ENCODE results near the gene EMX2. TPM values are rescaled to one million over a fixed set of nuclear protein-coding genes. Genes with fewer than 3 reads are reported as not detected.
"Not testable (repeated sequence)": the region's sequence is repeated elsewhere in the genome, so short reads cannot be mapped to it uniquely, and the experiment has no call there.

The EMX2 gene
- total RNA-seq, 2 donors from 2014 or later = 0.47 to 0.67 TPM

DNA sequence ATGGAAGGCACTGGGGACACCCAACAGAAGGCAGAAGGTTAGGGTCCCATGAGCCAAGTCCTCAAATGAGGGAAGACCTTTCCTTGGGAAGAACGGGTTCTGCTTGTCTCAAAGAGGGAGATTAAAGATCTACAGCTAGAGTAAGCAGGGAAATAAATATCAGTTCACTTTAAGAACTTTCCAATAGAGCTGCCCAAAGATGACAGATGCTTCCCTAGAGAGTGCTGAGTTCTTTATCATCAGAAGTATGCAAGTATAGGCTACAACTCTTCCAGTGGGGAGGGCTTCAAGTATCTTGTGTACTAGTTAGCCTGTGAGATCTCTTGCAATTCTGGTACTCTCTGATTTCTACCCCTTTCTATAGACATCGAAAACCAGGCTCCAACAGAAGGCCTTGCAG, 39.4 kb downstream of the EMX2 start:
- DNase-seq (ENCODE audit: low spot score) = no peak
- no peaks in the 10 kb centered on the region for H3K27me3 ChIP-seq
- H3K27ac ChIP-seq = no peak overlapping the region
- no peaks in the 10 kb centered on the region for H3K4me1 ChIP-seq
- H3K36me3 ChIP-seq = no peaks in the 10 kb centered on the region
- H3K9me3 ChIP-seq = no peaks in the 10 kb centered on the region
- no peak overlapping the region for H3K4me3 ChIP-seq
- TF ChIP-seq, protein P1, sequence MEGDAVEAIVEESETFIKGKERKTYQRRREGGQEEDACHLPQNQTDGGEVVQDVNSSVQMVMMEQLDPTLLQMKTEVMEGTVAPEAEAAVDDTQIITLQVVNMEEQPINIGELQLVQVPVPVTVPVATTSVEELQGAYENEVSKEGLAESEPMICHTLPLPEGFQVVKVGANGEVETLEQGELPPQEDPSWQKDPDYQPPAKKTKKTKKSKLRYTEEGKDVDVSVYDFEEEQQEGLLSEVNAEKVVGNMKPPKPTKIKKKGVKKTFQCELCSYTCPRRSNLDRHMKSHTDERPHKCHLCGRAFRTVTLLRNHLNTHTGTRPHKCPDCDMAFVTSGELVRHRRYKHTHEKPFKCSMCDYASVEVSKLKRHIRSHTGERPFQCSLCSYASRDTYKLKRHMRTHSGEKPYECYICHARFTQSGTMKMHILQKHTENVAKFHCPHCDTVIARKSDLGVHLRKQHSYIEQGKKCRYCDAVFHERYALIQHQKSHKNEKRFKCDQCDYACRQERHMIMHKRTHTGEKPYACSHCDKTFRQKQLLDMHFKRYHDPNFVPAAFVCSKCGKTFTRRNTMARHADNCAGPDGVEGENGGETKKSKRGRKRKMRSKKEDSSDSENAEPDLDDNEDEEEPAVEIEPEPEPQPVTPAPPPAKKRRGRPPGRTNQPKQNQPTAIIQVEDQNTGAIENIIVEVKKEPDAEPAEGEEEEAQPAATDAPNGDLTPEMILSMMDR (IDR thresholded peaks at IDR 0.05) = no peak

DNA sequence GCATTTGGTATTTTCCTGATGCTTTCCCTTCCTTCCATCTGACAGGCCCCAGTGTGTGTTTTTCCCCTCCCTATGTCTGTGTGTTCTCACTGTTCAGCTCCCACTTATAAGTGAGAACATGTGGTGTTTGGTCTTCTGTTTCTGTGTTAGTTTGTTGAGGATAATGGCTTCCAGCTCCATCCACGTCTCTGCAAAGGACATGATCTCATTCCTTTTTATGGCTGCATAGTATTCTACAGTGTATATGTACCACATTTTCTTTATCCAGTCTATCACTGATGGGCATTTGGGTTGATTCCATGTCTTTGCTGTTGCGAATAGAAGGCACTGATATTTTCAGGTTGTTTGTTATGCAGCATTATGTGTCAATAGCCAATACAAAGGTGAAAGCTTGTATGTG, 42.3 kb downstream of the EMX2 start:
- not testable (repeated sequence) for DNase-seq (ENCODE audit: low spot score); H3K9me3 ChIP-seq; H3K36me3 ChIP-seq; H3K27ac ChIP-seq; H3K4me3 ChIP-seq; H3K27me3 ChIP-seq; H3K4me1 ChIP-seq

DNA sequence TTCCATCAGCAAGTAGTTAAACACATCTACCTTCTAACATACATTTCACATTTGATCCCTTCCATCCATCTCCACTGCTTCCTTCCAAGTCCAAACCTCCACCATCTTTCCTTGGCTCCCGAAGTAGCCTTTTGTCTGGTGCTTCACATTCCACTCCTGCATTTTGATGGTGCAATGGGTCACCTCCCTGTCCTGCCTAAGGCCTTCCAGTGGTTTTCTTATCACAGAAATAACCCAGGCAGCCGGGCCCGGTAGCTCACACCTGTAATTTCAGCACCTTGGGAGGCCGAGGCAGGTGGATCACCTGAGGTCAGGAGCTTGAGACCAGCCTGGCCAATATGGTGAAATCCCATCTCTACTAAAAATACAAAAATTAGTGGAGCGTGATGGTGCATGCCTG, 44.5 kb downstream of the EMX2 start:
- no peaks in the 10 kb centered on the region for H3K36me3 ChIP-seq
- H3K4me1 ChIP-seq = no peaks in the 10 kb centered on the region
- no peak for DNase-seq (ENCODE audit: low spot score)
- H3K9me3 ChIP-seq = no peaks in the 10 kb centered on the region
- H3K27me3 ChIP-seq = no peaks in the 10 kb centered on the region
- TF ChIP-seq, protein P1 (IDR thresholded peaks at IDR 0.05) = no peak
- H3K4me3 ChIP-seq = no peak overlapping the region
- no peak overlapping the region for H3K27ac ChIP-seq

DNA sequence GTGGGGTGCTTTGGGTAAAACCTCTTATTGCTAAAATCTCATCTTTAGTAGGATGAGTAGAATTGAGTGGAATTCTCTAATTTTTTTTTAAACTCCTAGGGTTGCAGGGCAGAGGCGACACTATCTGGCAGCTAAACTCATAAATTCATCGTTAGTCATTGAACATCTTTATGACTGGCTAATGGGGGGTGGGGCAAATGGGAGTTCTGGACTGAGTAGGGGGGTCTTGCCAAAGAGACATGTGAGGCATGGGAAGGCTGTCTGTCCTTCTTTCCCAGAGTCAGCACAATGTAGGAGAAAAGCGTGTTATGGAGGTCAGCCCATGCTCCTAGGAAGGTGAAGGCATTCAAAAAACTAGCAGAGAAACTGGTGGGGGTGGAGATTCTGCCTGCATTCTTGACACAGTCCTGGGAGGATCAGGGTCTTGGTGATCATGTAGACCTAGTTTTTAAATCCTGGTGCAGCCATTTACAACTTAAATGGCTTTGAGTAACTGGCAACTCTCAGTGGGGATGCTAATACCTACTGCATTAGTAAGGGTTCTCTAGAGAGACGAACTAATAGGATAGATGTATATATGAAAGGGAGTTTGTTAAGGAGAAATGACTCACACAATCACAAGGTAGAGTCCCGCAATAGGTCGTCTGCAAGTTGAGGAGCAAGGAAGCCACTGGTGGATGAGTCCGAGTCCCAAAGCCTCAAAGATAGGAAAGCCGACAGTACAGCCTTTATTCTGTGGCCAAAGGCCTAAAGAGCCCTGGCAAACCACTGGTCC, 47.7 kb downstream of the EMX2 start:
- no peak overlapping the region for H3K4me3 ChIP-seq
- H3K9me3 ChIP-seq = no peaks in the 10 kb centered on the region
- no peak for DNase-seq (ENCODE audit: low spot score)
- TF ChIP-seq, protein P1 (IDR thresholded peaks at IDR 0.05) = no peak
- H3K4me1 ChIP-seq = no peaks in the 10 kb centered on the region
- H3K27me3 ChIP-seq = no peaks in the 10 kb centered on the region
- no peaks in the 10 kb centered on the region for H3K36me3 ChIP-seq
- H3K27ac ChIP-seq = no peak overlapping the region

DNA sequence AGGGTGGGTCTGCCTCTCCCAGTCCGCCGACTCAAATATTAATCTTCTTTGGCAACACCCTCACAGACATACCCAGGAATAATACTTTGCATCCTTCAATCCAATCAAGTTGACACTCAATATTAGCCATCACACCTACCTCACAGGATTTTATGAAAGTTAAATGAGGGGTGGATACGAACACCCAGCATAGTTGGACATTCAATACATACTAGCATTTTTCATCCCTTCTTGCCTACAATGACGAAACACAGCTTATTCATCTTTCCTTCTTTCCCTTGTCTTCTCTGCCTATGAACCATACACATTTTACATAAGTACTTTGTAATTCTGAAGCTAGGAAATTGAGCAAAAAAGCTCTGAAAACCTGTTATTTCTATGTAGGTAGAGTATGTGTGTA, 48.5 kb downstream of the EMX2 start:
- TF ChIP-seq, protein P1 (IDR thresholded peaks at IDR 0.05) = no peak
- H3K27me3 ChIP-seq = no peaks in the 10 kb centered on the region

DNA sequence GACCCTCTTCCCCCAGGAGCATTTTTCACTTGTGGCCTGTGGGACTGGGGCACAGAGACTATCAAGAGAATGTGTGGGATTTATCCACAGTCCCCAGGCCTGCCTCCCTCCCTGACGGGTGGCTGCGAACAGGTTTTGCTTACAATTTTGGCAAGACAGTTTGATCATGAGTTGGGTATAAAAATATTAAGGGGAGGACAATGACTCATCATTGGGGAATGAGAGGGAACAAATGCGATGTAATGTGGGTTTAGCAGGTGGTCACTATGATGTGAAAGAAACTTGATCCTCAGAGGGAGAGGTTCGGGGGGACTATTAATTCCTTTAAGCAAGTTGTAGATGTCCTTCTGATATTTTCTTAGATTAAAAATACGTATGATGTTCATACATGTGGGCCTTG, 52.2 kb downstream of the EMX2 start:
- H3K9me3 ChIP-seq = no peaks in the 10 kb centered on the region
- TF ChIP-seq, protein P1 (IDR thresholded peaks at IDR 0.05) = no peak
- H3K27me3 ChIP-seq = no peaks in the 10 kb centered on the region
- no peak overlapping the region for H3K4me3 ChIP-seq
- no peaks in the 10 kb centered on the region for H3K36me3 ChIP-seq
- H3K4me1 ChIP-seq = no peaks in the 10 kb centered on the region
- H3K27ac ChIP-seq = no peak overlapping the region
- no peak for DNase-seq (ENCODE audit: low spot score)

More for the DNA sequence above, 48.5 kb downstream of the EMX2 start:
- no peak overlapping the region for H3K27ac ChIP-seq
- H3K4me1 ChIP-seq = no peaks in the 10 kb centered on the region
- H3K4me3 ChIP-seq = no peak overlapping the region
- DNase-seq (ENCODE audit: low spot score) = no peak
- H3K36me3 ChIP-seq = no peaks in the 10 kb centered on the region
- no peaks in the 10 kb centered on the region for H3K9me3 ChIP-seq

Data from right atrium auricular region (tissue), 2 donors.